ENCODE measurements around the gene ZNF219. TPM values are rescaled to one million over a fixed set of nuclear protein-coding genes. Genes with fewer than 3 reads are reported as not detected.

The ZNF219 gene
- total RNA-seq, 1 donor from 2014 or later = 47.8 TPM

DNA sequence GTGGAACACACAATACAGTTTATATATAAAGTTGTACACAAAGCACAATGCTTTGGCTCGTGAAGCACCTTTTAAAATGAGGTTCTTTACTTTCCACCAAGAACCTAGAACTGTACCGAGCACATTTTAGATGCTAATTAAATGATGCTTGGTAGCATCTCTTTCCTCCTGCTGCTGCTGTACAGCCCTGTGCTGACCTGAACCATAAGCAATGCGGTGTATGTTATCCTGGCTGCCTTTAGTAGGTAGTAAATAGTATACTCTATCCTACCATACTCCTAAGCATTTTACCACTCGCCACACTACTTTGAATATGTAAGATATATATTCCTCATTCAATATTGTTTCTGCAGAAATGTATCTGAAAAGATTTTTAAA, 43.7 kb downstream of the ZNF219 start:
- no peak for DNase-seq (ENCODE audit: extremely low spot score, unreplicated experiment)
- H3K4me3 Mint-ChIP-seq = no peak overlapping the region
- peaks cover 27% of the 10 kb centered on the region for H3K4me1 Mint-ChIP-seq (ENCODE audit: unreplicated experiment)
- TF ChIP-seq, protein P1, sequence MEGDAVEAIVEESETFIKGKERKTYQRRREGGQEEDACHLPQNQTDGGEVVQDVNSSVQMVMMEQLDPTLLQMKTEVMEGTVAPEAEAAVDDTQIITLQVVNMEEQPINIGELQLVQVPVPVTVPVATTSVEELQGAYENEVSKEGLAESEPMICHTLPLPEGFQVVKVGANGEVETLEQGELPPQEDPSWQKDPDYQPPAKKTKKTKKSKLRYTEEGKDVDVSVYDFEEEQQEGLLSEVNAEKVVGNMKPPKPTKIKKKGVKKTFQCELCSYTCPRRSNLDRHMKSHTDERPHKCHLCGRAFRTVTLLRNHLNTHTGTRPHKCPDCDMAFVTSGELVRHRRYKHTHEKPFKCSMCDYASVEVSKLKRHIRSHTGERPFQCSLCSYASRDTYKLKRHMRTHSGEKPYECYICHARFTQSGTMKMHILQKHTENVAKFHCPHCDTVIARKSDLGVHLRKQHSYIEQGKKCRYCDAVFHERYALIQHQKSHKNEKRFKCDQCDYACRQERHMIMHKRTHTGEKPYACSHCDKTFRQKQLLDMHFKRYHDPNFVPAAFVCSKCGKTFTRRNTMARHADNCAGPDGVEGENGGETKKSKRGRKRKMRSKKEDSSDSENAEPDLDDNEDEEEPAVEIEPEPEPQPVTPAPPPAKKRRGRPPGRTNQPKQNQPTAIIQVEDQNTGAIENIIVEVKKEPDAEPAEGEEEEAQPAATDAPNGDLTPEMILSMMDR (conservative IDR thresholded peaks at IDR 0.05) = no peak
- no peaks in the 10 kb centered on the region for H3K36me3 Mint-ChIP-seq
- no peak overlapping the region for H3K27ac Mint-ChIP-seq
- peaks cover 1% of the 10 kb centered on the region for H3K27me3 Mint-ChIP-seq
- H3K9me3 Mint-ChIP-seq = no peaks in the 10 kb centered on the region

DNA sequence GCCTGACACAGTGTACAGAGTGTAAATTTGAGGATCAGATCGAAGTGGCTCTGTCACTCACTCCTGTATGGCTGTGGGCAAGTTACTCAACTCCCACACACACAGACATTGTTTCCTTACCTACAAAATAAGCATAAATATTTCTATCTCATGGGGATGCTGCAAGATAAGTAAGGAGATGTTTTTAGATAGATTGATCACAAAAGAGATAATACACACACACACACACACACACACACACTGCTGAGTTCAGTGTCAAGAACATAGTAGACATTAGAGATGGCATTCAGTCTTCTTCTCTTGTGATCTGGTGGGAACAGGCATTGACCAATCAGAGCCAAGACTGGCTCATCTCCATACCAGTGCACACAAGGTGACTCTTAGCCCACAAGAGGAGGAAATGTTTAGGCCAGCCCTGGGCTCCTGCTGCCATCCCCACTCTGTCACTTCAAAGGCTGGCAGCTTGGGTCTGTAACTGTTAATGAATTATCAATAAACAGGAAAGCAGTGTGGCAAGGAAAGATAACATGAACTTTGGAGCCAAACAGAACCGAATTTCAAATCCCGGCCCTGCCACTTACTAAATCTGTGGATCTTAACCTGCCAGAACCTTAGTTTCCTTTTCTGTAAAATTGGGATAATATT, 44.2 kb downstream of the ZNF219 start:
- no peaks in the 10 kb centered on the region for H3K27me3 Mint-ChIP-seq
- peaks cover 27% of the 10 kb centered on the region for H3K4me1 Mint-ChIP-seq (ENCODE audit: unreplicated experiment)
- no peaks in the 10 kb centered on the region for H3K9me3 Mint-ChIP-seq
- H3K27ac Mint-ChIP-seq = peak overlapping the region; percentile 36
- DNase-seq (ENCODE audit: extremely low spot score, unreplicated experiment) = no peak
- TF ChIP-seq, protein P1 (conservative IDR thresholded peaks at IDR 0.05) = no peak
- no peaks in the 10 kb centered on the region for H3K36me3 Mint-ChIP-seq
- no peak overlapping the region for H3K4me3 Mint-ChIP-seq

DNA sequence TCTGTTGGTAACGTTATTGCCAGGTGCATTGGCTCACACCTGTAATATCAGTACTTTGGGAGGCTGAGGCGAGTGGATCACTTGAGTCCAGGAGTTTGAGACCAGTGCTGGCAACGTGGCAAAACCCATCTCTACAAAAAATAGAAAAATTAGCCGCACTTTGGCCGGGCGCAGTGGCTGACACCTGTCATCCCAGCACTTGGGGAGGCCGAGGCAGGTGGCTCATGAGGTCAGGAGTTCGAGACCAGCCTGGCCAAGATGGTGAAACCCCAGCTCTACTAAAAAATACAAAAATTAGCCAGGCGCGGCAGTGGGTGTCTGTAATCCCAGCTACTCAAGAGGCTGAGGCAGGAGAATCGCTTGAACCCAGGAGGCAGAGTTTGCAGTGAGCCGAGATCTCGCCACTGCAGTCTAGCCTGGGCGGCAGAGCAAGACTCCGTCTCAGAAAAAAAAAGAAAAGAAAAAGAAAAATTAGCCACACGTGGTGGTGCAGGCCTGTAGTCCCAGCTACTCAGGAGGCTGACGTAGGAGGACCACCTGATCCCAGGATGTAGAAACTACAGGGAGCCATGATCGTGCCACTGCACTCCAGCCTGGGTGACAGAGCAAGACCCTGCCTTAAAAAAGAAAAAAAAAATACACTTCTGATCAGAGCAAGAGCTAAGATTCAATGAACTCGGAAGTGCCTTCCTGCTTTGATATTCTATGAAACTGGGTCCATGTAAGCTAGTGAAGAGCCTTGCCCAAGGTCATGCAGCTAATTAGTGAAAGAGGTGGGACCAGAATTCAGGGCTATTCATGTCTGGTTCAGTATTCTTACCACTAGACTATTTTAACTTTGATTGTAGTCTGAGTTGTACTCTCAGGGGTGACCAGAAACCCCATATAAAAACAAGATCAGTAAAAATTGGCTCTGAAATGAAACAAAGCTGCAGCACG, 45.0 kb downstream of the ZNF219 start:
- peaks cover 22% of the 10 kb centered on the region for H3K4me1 Mint-ChIP-seq (ENCODE audit: unreplicated experiment)
- DNase-seq (ENCODE audit: extremely low spot score, unreplicated experiment) = no peak
- no peak overlapping the region for H3K27ac Mint-ChIP-seq
- no peaks in the 10 kb centered on the region for H3K27me3 Mint-ChIP-seq
- H3K4me3 Mint-ChIP-seq = no peak overlapping the region
- H3K9me3 Mint-ChIP-seq = no peaks in the 10 kb centered on the region
- no peaks in the 10 kb centered on the region for H3K36me3 Mint-ChIP-seq
- TF ChIP-seq, protein P1 (conservative IDR thresholded peaks at IDR 0.05) = no peak

DNA sequence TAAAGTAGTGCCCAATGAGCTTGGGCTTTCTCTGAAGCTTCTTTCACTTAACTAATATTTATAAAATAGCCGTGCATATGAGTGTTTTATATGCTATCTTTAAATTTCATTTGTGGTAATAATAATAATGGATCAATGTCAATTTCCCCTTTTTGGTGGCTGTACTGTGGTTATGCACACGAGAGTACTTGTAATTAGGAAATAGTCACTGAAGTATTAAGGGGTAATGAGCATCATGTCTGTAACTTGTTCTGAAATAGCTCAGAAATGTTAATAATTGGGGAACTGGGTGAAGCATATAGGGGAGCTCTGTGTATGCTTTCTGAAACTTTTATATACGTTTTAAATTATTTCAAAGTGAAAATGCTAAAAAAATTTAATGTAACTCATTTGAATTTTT, 47.9 kb downstream of the ZNF219 start:
- Mint-ChIP-seq H3K4me1 (ENCODE audit: unreplicated experiment) (peaks cover 15% of the 10 kb centered on the region), H3K4me3 (no peak overlapping the region), H3K9me3 (no peaks in the 10 kb centered on the region), H3K27ac (no peak overlapping the region), H3K27me3 (no peaks in the 10 kb centered on the region), H3K36me3 (no peaks in the 10 kb centered on the region)
- TF ChIP-seq, protein P1 (conservative IDR thresholded peaks at IDR 0.05) = no peak
- no peak for DNase-seq (ENCODE audit: extremely low spot score, unreplicated experiment)

DNA sequence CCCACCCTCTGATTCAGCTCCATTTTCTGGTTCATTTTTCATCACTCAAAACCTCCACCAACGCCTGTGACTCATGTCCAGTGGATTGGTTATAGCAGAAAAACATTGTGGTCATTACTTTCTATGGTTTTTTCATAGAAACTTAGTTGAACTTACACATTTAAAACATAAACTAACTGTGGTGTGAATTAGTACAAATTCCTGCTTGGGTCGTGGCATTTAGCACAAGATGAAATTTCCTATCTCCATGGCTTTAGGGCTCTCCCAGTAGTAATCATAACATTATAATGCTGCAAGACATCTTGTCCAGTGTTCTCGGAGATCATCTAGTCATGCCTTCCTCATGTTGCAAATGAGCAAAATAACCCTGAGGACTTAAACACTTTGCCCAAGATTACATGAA, 49.2 kb downstream of the ZNF219 start:
- TF ChIP-seq, protein P1 (conservative IDR thresholded peaks at IDR 0.05) = no peak
- Mint-ChIP-seq H3K4me3 (no peak overlapping the region), H3K27ac (no peak overlapping the region), H3K27me3 (peaks cover 2% of the 10 kb centered on the region), H3K4me1 (ENCODE audit: unreplicated experiment) (peaks cover 14% of the 10 kb centered on the region), H3K9me3 (no peaks in the 10 kb centered on the region), H3K36me3 (no peaks in the 10 kb centered on the region)
- no peak for DNase-seq (ENCODE audit: extremely low spot score, unreplicated experiment)
